ENCODE data around the gene RAMP2.

The RAMP2 gene

DNA sequence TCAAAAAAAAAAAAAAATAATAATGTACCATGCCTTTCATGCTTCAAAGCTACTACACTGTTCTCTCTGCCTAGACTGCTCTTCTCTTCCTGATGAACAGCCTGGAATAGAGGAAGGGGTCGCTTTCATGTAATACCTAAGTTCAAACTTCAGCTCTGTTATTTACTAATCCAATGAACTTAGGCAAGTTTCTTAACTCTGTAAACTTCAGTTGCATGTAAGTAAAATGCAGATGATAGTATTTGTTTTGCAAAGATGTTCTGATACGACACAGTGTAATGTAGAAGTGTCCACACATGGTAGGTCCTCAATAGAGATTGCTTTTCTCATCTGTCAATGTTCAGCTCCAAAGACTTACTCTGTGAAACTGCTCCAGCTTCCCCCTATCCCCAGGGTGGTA lies 30.9 kb downstream of the RAMP2 start:
- DNase-seq, result no peak

DNA sequence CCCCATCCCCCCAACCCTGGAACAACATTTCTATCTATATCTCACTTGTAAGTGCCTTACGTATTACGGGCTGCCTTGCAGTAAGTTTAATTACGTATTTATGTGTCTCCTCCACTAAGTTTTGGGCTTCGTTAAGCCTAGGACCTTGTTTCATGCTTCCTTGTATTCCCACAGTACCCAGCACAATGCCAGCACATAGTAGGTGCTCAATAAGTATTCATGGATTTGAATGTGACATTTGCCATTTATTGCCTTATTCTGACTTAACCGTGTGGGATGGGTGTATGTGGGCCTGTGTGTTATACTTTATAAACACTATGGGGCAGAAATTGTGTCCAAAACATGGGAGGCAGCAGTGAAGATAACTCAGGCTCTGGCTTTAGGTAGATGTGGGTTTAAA lies 31.5 kb downstream of the RAMP2 start:
- DNase-seq, result no peak

DNA sequence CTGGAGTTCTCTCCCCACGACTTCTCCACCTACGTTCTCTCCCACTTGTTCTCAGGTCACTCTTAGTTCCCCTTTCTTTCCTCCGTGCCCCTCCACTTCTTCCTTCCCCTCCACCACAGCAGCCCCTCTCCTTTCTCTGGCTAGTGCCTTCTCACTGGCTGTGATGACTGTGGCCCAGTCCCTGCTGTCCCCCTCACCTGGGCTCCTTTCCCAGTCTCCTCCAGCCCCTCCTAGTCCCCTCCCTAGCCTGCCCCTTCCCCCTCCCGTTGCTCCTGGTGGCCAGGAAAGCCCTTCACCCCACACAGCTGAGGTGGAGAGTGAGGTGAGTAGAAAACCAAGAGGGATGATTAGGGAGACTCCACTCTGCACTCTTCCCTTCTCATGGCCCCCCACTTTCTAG lies 34.0 kb downstream of the RAMP2 start:
- no peak for DNase-seq

DNA sequence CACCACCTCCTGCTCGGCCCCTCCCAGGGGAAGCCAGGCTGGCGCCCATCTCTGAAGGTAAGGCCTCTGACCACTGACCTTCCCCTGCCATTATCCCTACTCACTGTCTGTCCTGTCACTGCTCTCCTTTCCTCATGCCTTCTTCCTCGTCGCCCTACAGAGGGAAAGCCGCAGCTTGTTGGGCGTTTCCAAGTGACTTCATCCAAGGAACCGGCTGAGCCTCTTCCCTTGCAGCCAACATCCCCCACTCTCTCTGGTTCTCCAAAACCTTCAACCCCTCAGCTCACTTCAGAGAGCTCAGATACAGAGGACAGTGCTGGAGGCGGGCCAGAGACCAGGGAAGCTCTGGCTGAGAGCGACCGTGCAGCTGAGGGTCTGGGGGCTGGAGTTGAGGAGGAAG lies 34.4 kb downstream of the RAMP2 start:
- no peak for DNase-seq

DNA sequence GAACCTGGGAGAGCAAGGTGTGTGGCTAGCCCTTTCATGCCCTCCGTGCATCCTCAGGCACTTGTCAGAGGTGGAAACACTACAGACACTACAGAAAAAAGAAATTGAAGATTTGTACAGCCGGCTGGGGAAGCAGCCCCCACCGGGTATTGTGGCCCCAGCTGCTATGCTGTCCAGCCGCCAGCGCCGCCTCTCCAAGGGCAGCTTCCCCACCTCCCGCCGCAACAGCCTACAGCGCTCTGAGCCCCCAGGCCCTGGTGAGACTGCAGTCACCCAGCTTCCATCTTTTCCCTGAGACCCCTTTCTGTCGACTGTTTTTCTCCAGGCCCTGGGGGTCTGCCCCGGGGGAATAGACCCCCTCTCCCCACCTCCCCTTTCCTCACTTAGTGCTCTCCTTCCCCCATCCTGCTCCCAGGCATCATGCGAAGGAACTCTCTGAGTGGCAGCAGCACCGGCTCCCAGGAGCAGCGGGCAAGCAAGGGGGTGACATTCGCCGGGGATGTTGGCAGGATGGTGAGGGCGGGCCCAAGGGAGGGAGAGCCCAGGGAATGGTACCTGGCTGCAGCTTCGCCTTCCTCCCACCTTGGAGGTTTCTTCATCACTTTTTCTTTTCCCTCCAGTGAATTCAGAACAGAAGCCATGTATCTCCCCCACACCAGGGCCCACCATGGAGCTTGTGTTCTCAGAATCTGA lies 35.2 kb downstream of the RAMP2 start:
- no peak for DNase-seq

- DNase-seq, result peak; percentile 56
Observed at GRCh38 chr17:42797067-42798007, 36.3 kb downstream of the RAMP2 start.

DNA sequence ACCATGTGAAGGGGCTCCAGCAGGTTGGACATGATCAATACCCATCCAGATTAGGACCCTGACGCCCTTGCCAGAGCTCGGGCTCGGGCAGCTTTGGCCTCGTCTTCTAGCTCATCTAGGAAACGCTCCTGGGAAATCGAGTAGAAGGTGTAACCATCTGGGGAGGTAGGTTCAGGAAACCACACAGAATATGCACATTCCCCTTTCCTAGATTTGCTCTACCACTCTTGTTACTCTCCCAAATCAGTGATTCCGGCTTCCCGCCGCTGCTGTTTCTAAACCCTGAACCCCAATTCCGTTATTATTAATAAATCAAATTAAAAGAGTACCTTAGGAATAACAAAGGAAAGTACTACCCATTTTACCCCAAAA lies 37.0 kb downstream of the RAMP2 start:
- no peak for DNase-seq

- DNase-seq, result peak; percentile 81
Observed at GRCh38 chr17:42798383-42799380, 37.7 kb downstream of the RAMP2 start, which contains the start of the genes CNTD1 and COA3. Gene CNTD1 (plus strand): TSS chr17:42798861. CDS start chr17:42799068, 207 bp downstream. Gene COA3 (minus strand): TSS chr17:42798704. CDS start chr17:42798681, 23 bp downstream.

DNA sequence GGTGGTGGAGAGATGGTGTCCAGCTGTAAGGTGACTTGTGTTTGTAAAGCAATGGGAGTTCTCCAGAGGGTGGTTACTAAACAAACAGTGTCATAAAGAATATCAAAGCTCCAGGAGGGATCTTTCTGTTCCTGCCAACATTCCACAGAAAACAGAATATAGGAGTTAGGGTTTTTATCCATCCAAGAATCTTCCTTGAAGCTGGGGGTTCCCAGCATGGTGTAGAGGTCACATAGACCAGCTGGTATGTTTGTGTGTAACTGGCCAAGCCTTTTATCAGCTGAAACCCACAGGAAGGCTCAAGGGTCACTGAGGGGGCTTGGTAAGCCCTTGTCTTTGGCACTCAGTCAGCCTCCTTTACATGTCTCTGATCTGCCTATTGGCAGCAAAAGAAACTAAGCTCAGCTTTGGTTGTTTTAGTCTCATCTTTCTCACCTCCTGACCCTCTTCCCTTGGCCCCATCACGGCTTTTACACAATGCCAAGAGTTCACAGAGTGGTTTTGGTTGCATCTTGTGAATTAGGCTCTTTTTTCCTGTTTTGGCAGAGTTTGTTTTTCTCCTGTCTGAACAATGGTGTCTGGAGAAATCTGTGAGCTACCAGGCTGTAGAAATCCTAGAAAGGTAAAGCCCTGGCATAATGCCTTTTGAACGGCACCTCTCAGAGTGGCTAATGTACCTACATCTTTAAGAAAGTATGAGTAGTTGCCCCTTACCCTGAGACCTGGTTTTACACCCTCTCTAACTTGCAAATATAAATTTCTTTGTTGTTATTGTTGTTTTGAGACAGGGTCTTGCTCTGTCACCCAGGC lies 42.3 kb downstream of the RAMP2 start:
- DNase-seq, result no peak

- no peak for DNase-seq
Observed at GRCh38 chr17:42804918-42805367, 43.9 kb downstream of the RAMP2 start.

- DNase-seq, result no peak
Observed at GRCh38 chr17:42806249-42806648, 45.2 kb downstream of the RAMP2 start.

DNA sequence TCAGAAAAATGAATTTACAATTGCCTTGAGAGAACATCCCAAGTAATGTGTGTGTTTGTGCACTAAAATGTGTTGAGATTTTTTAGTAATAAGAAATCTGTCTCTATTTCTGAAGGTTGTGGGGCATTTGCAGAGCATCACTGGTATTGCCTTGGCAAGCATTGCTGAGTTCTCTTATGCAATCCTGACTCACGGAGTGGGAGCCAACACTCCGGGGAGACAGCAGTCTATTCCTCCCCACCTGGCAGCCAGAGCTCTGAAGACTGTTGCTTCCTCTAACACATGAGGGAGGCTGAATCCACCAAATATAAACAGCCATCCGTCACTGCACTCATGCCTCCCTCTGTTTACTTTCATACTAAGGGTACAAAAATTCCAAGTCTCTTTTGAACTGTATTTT lies 48.2 kb downstream of the RAMP2 start:
- DNase-seq, result no peak

All from right kidney (tissue), 1 donor.